ENCODE results near the gene RGS14.

DNA sequence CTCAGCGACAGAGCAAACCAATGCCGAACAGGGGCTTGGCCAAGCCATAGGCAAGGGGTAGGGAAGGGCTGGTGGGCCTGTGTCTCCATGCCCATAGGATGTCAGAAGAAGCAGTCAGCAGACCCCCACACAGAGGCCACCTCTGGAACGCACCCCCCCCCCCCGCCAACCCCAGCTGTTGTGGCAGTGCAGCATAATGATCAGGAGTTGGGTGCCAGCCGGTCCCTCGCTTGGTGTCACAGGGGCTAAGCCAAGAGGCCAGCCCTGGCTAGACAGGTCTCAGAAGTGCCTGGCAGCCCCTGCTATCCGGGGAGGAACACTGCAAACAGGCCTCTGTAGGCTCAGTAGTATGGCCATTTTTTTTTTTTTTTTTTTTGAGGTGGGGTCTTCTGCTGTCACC, 42.3 kb upstream of the RGS14 start:
- TF ChIP-seq, protein P1, sequence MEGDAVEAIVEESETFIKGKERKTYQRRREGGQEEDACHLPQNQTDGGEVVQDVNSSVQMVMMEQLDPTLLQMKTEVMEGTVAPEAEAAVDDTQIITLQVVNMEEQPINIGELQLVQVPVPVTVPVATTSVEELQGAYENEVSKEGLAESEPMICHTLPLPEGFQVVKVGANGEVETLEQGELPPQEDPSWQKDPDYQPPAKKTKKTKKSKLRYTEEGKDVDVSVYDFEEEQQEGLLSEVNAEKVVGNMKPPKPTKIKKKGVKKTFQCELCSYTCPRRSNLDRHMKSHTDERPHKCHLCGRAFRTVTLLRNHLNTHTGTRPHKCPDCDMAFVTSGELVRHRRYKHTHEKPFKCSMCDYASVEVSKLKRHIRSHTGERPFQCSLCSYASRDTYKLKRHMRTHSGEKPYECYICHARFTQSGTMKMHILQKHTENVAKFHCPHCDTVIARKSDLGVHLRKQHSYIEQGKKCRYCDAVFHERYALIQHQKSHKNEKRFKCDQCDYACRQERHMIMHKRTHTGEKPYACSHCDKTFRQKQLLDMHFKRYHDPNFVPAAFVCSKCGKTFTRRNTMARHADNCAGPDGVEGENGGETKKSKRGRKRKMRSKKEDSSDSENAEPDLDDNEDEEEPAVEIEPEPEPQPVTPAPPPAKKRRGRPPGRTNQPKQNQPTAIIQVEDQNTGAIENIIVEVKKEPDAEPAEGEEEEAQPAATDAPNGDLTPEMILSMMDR (conservative IDR thresholded peaks at IDR 0.05; ENCODE audit: low read depth in 2 of 2), result no peak
- TF ChIP-seq EZH2 (IDR thresholded peaks at IDR 0.05; ENCODE audit: low read depth, unreplicated experiment), result no peak
- no peak for TF ChIP-seq CREB1 (CRISPR knock-in tag; IDR thresholded peaks at IDR 0.05; ENCODE audit: low read depth)
- TF ChIP-seq POLR2AphosphoS5 (IDR thresholded peaks at IDR 0.05; ENCODE audit: low read depth), result no peak
- TF ChIP-seq, protein P2, sequence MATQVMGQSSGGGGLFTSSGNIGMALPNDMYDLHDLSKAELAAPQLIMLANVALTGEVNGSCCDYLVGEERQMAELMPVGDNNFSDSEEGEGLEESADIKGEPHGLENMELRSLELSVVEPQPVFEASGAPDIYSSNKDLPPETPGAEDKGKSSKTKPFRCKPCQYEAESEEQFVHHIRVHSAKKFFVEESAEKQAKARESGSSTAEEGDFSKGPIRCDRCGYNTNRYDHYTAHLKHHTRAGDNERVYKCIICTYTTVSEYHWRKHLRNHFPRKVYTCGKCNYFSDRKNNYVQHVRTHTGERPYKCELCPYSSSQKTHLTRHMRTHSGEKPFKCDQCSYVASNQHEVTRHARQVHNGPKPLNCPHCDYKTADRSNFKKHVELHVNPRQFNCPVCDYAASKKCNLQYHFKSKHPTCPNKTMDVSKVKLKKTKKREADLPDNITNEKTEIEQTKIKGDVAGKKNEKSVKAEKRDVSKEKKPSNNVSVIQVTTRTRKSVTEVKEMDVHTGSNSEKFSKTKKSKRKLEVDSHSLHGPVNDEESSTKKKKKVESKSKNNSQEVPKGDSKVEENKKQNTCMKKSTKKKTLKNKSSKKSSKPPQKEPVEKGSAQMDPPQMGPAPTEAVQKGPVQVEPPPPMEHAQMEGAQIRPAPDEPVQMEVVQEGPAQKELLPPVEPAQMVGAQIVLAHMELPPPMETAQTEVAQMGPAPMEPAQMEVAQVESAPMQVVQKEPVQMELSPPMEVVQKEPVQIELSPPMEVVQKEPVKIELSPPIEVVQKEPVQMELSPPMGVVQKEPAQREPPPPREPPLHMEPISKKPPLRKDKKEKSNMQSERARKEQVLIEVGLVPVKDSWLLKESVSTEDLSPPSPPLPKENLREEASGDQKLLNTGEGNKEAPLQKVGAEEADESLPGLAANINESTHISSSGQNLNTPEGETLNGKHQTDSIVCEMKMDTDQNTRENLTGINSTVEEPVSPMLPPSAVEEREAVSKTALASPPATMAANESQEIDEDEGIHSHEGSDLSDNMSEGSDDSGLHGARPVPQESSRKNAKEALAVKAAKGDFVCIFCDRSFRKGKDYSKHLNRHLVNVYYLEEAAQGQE (IDR thresholded peaks at IDR 0.05; ENCODE audit: unreplicated experiment), result no peak
- TF ChIP-seq ZNF114 (CRISPR knock-in tag; IDR thresholded peaks at IDR 0.05), result no peak
- TF ChIP-seq EZH2phosphoT487 (IDR thresholded peaks at IDR 0.05; ENCODE audit: unreplicated experiment), result no peak
- TF ChIP-seq, protein P3, sequence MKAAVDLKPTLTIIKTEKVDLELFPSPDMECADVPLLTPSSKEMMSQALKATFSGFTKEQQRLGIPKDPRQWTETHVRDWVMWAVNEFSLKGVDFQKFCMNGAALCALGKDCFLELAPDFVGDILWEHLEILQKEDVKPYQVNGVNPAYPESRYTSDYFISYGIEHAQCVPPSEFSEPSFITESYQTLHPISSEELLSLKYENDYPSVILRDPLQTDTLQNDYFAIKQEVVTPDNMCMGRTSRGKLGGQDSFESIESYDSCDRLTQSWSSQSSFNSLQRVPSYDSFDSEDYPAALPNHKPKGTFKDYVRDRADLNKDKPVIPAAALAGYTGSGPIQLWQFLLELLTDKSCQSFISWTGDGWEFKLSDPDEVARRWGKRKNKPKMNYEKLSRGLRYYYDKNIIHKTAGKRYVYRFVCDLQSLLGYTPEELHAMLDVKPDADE (IDR thresholded peaks at IDR 0.05), result no peak

Measured in GM23338 (cell line).